ENCODE data around the gene THNSL1. TPM values are rescaled to one million over a fixed set of nuclear protein-coding genes. Genes with fewer than 3 reads are reported as not detected.

THNSL1 gene
- total RNA-seq, 2 experiments from 2014 or later = 9.9 to 10.0 TPM

DNA sequence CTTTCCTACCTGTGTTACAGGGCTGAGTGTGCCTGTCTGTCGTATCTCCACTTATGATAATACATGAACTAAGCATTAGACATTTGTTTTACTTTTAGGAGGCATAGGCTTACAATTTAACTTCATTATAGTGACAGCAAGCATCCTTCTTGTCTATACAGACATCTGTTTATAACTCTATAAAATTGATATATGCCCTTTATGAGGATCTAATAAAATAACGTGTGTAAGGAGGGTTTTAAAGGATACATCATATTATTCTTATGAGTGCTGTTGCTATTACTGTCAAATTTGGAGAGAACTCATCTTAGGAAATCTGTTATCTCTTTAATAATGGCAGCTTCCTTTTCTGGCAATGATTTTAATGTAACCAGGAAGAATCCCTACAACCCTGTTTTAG is 21.9 kb downstream of the THNSL1 start:
- H3K27me3 Mint-ChIP-seq = peaks cover 18% of the 10 kb centered on the region
- ATAC-seq = no peak
- TF ChIP-seq, protein P1, sequence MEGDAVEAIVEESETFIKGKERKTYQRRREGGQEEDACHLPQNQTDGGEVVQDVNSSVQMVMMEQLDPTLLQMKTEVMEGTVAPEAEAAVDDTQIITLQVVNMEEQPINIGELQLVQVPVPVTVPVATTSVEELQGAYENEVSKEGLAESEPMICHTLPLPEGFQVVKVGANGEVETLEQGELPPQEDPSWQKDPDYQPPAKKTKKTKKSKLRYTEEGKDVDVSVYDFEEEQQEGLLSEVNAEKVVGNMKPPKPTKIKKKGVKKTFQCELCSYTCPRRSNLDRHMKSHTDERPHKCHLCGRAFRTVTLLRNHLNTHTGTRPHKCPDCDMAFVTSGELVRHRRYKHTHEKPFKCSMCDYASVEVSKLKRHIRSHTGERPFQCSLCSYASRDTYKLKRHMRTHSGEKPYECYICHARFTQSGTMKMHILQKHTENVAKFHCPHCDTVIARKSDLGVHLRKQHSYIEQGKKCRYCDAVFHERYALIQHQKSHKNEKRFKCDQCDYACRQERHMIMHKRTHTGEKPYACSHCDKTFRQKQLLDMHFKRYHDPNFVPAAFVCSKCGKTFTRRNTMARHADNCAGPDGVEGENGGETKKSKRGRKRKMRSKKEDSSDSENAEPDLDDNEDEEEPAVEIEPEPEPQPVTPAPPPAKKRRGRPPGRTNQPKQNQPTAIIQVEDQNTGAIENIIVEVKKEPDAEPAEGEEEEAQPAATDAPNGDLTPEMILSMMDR (IDR thresholded peaks at IDR 0.05) = no peak
- no peak for DNase-seq
- ChIA-PET POLR2A (no interaction called here), CTCF (interaction anchor here (1.3 kb wide), 1 partner anchor 75 kb away, joined by 3 read pairs; no protein-coding TSS in a partner anchor)
- intact Hi-C loops (cut with micrococcal nuclease) = no loop called here
- H3K36me3 Mint-ChIP-seq (ENCODE audit: low read depth) = no peaks in the 10 kb centered on the region
- no peaks in the 10 kb centered on the region for H3K9me3 Mint-ChIP-seq
- H3K4me3 Mint-ChIP-seq = no peak overlapping the region
- no peaks in the 10 kb centered on the region for H3K4me1 Mint-ChIP-seq (ENCODE audit: low read depth)
- H3K27ac Mint-ChIP-seq = no peak overlapping the region

DNA sequence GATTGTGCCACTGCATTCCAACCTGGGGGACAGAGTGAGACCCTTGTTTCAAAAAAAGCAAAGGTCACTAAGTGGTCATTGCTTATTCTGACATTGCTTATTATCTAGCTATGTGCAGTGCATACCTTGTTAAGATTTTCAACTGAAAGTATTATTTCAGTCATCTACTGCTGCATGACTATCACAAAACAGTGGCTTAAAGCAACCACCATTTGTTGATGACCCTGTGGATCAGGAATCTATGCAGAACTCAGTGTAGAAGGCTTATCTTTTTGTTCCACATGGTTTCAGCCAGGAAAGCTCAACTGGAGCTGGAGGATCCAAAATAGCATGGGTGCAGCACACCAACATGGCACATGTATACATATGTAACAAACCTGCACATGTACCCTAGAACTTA is 23.1 kb downstream of the THNSL1 start:
- DNase-seq = no peak
- ATAC-seq = no peak
- no peaks in the 10 kb centered on the region for H3K36me3 Mint-ChIP-seq (ENCODE audit: low read depth)
- H3K4me3 Mint-ChIP-seq = no peak overlapping the region
- POLR2A ChIA-PET = no interaction called here
- H3K9me3 Mint-ChIP-seq = no peaks in the 10 kb centered on the region
- peaks cover 18% of the 10 kb centered on the region for H3K27me3 Mint-ChIP-seq
- TF ChIP-seq, protein P1 (IDR thresholded peaks at IDR 0.05) = no peak
- H3K4me1 Mint-ChIP-seq (ENCODE audit: low read depth) = no peaks in the 10 kb centered on the region
- CTCF ChIA-PET = interaction anchor here (1.3 kb wide), 1 partner anchor 74 kb away, joined by 3 read pairs; no protein-coding TSS in a partner anchor
- intact Hi-C loops (cut with micrococcal nuclease) = no loop called here
- H3K27ac Mint-ChIP-seq = no peak overlapping the region

DNA sequence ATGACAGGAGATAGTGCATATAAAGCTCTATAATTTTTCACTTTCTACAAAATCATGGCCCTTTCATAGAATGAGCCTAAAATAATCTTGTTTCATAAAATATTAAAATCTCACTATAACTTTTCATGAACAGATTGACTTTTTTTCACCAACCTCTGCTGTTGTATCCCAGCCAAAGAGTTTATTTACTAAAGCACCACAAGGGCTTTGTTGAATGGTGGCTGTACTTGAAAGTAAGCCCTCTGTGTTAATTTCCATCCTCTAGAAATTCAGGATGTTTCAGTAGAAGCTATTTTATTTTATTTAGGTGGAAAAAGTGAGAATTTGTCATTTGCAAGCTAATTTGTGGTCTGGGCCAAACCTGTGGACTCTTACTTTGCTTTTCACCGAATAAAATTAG is 30.2 kb downstream of the THNSL1 start:
- H3K4me1 Mint-ChIP-seq (ENCODE audit: low read depth) = no peaks in the 10 kb centered on the region
- no peak overlapping the region for H3K4me3 Mint-ChIP-seq
- TF ChIP-seq, protein P1 (IDR thresholded peaks at IDR 0.05) = no peak
- ATAC-seq (no peak), DNase-seq (no peak)
- POLR2A ChIA-PET = interaction anchor here (0.9 kb wide), 1 partner anchor 19 kb away, joined by 3 read pairs; no protein-coding TSS in a partner anchor
- no peaks in the 10 kb centered on the region for H3K36me3 Mint-ChIP-seq (ENCODE audit: low read depth)
- peaks cover 23% of the 10 kb centered on the region for H3K27me3 Mint-ChIP-seq
- CTCF ChIA-PET = interaction anchor here (1.2 kb wide), 1 partner anchor 67 kb away, joined by 3 read pairs; no protein-coding TSS in a partner anchor
- no peaks in the 10 kb centered on the region for H3K9me3 Mint-ChIP-seq
- no peak overlapping the region for H3K27ac Mint-ChIP-seq
- intact Hi-C loops (cut with micrococcal nuclease) = no loop called here

GRCh38 chr10:25047088-25047487 is 30.7 kb downstream of the THNSL1 start:
- Mint-ChIP-seq H3K27me3 (peaks cover 23% of the 10 kb centered on the region), H3K27ac (no peak overlapping the region), H3K9me3 (no peaks in the 10 kb centered on the region), H3K4me1 (ENCODE audit: low read depth) (no peaks in the 10 kb centered on the region), H3K36me3 (ENCODE audit: low read depth) (no peaks in the 10 kb centered on the region), H3K4me3 (no peak overlapping the region)
- TF ChIP-seq, protein P1 (IDR thresholded peaks at IDR 0.05) = no peak
- ChIA-PET CTCF (interaction anchor here (1.2 kb wide), 1 partner anchor 67 kb away, joined by 3 read pairs; no protein-coding TSS in a partner anchor), POLR2A (interaction anchor here (0.9 kb wide), 1 partner anchor 19 kb away, joined by 3 read pairs; no protein-coding TSS in a partner anchor)
- intact Hi-C loops (cut with micrococcal nuclease) = no loop called here
- ATAC-seq (no peak), DNase-seq (no peak)

DNA sequence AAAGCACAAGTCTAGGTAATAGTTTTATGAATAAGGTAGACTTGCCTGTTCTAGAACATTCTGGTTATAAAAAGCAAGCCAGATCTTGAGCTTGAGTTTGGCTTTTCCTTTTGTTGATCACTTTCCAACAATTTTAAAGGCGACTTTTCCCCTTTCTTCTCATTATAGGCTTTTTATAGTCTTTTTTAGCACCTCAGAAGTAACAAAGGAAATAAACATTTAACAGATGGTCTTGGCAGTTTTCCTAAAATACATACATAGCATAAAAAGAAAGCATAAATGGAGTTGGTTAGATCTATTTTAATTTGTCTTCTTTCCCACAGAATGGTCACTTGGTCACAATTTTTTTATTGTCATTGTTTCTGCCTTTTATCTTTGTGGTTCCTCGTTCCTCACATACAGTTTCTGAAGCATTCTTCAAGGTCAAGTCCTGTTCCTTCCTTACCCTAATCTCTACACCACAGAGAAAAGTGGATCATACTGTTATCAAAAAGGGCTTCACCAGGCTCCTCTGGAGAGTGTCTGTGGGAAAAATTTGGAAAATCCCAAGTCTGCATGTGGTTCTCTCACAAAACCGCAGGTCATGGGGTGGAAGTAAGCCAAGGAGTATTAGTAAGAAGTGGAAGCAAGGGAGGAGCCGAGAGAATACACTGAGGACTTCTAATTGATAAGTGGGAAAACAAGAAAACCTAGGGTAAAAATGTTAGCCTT is 31.3 kb downstream of the THNSL1 start:
- H3K36me3 Mint-ChIP-seq (ENCODE audit: low read depth) = no peaks in the 10 kb centered on the region
- peaks cover 21% of the 10 kb centered on the region for H3K27me3 Mint-ChIP-seq
- H3K27ac Mint-ChIP-seq = no peak overlapping the region
- POLR2A ChIA-PET = no interaction called here
- ATAC-seq (no peak), DNase-seq (no peak)
- CTCF ChIA-PET = no interaction called here
- no peak overlapping the region for H3K4me3 Mint-ChIP-seq
- no peaks in the 10 kb centered on the region for H3K9me3 Mint-ChIP-seq
- TF ChIP-seq, protein P1 (IDR thresholded peaks at IDR 0.05) = no peak
- intact Hi-C loops (cut with micrococcal nuclease) = no loop called here
- no peaks in the 10 kb centered on the region for H3K4me1 Mint-ChIP-seq (ENCODE audit: low read depth)
